Gastroesophageal sphincter (tissue), 3 donors: ENCODE data around the gene TRPC4.

Experiments used
- CTCF ChIP-seq, 4 experiments: fragments of 200-600 bp in 2 of 4; fragments of 450-650 bp in 2 of 4; sonication (generic) in 1 of 4; IDR thresholded peaks; one replicate each; pipeline ENCODE4 v1.5.1; 2017 to 2019; ENCODE audit warnings: antibody characterized with exemption in 4 of 4, mild to moderate bottlenecking in 2 of 4, moderate library complexity in 2 of 4
- EP300 ChIP-seq: sonication (generic); formaldehyde crosslinking; IDR thresholded peaks from one replicate; pipeline ENCODE4 v1.6.1; 2017; ENCODE audit warnings: antibody characterized with exemption, mild to moderate bottlenecking
- POLR2A ChIP-seq, 2 donors: fragments of 450-650 bp; IDR thresholded peaks; one replicate each; pipeline ENCODE4 v1.6.1; 2017; ENCODE audit warnings: antibody characterized with exemption in 2 of 2, mild to moderate bottlenecking in 2 of 2, moderate library complexity in 1 of 2

- TF ChIP-seq CTCF (IDR thresholded peaks at IDR 0.05) (no peak), POLR2A (IDR thresholded peaks at IDR 0.05) (no peak), EP300 (no peak)
Measured at GRCh38 chr13:37617173-37617572, 252.4 kb downstream of the TRPC4 start.
